NCI-H446 (cell line): ENCODE data around the gene CIITA.

Experiments used
- DNase-seq, 2 experiments: peaks; one replicate each; lab custom pipeline; 2025; lab: John Stamatoyannopoulos, UW

Gene CIITA

DNA sequence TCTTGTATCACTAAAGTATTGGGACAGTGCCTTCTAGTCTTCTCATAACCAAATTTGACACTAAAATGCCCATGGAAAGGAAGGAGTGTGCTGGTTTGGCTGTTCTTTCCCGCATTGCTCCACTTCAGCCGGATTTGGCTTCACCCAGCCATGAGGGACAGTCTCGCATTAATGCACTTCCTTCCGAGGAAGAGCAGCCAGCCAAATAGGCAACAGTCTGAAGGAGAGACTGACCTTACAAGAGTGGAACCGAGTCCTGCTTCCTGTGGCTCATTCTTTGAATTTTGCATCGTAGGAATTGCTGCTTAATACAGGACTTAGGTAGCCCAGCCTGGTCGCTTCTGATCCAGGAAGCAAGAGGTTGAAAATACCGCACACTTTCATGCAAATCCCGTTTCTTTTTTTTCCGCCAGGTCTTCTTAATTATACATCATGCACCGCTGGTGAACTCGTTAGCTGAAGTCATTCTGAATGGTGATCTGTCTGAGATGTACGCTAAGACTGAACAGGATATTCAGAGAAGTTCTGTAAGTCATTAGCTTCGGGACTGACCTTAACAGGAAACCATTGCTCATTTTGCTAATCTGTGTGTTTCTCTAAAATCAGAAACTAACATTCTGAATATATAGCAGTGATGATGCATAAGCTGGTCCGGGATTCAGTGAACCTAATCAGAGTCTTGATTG, 105.6 kb downstream of the CIITA start:
- no peak for DNase-seq

DNA sequence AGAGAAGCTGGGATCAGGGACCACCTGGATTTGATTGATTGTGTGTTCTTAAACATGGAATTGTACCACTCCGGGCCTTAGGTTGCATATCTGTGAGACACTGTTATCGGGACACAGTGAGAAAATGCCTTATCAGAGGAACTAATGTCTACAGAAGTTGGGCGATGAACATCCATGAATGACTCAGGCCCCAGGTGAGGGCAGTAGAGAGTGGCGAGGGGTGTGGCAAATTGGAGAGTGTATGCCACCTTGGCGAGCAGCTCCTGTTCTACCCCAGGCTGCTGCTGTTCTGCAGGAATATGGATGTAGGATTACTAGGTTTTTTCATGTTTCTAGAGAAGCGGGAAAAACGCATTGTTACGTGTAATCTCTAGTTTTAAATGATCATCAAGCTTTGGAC, 106.2 kb downstream of the CIITA start:
- DNase-seq = no peak

DNA sequence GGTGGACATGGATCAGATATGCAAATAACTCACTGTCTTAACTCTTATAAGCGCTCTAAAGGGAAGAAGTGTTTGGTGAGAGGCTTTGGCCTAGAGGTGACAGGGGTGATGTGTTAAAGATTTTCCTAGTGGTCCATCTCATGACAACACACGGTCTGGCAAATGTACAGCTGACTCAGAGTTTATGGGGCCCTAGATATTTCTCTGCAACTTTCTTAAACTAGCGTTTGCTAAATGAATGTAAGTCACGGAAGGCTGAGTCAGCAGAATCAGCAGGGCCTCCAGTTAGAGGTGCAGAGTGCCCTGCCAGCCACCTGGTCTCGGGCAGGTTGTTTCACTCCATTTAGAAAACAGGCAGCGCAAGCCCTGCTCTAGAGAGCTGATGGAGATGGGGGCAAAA, 107.5 kb downstream of the CIITA start:
- DNase-seq = no peak
